Astrocyte (in vitro differentiated cells and primary cell): ENCODE results near the gene CAPN12.

Experiments
- EZH2 ChIP-seq: IDR thresholded peaks from 2 replicates; pipeline ENCODE4 v1.6.1; 2012; ENCODE audit warnings: mild to moderate bottlenecking, low read length, inconsistent platforms; ENCODE audit not compliant: insufficient read depth
- TF ChIP-seq, protein P1 (sequence below): IDR thresholded peaks from 2 replicates; pipeline ENCODE4 v1.5.1; 2011; ENCODE audit warnings: low read depth, mild to moderate bottlenecking, inconsistent platforms, low read length, moderate library complexity; ENCODE audit not compliant: insufficient read depth

DNA sequence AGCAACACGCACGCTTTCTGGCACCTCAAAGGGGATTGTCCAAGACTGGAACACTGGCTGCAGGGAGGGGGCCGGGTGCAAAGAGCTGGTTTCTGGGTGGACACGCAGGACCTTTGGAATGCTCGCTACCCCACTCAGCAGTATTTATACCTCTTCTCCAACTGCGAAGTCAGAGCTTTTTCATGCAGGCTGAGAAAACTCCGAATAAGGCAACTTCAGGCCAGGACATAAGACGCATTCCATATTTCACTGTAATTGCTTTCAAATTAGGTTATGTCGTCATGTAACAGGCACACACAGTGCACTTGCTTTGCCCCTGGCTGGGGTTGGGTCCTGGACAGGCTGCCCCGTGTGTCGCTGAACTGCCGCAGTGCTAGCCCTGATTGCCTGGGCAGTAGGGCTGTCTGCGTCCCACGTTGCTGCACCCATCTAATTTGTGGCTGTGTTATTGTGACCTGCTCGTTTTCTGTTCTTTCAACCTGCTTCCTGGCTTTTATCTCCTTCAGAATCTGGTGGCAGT is 52.3 kb downstream of the CAPN12 start:
- TF ChIP-seq, protein P1, sequence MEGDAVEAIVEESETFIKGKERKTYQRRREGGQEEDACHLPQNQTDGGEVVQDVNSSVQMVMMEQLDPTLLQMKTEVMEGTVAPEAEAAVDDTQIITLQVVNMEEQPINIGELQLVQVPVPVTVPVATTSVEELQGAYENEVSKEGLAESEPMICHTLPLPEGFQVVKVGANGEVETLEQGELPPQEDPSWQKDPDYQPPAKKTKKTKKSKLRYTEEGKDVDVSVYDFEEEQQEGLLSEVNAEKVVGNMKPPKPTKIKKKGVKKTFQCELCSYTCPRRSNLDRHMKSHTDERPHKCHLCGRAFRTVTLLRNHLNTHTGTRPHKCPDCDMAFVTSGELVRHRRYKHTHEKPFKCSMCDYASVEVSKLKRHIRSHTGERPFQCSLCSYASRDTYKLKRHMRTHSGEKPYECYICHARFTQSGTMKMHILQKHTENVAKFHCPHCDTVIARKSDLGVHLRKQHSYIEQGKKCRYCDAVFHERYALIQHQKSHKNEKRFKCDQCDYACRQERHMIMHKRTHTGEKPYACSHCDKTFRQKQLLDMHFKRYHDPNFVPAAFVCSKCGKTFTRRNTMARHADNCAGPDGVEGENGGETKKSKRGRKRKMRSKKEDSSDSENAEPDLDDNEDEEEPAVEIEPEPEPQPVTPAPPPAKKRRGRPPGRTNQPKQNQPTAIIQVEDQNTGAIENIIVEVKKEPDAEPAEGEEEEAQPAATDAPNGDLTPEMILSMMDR, result no peak
- no peak for TF ChIP-seq EZH2
